Measurements from ENCODE around the gene TRPC4AP.

GRCh38 chr20:35059612-35060011, 33.0 kb downstream of the TRPC4AP start:
- no peak for TF ChIP-seq CTCF (IDR thresholded peaks at IDR 0.05)
- TF ChIP-seq POLR2A (IDR thresholded peaks at IDR 0.05) = no peak

Measured in thyroid gland (tissue), 4 donors.